OCI-LY7 (cell line): Measurements from ENCODE around the gene TAF7L.

Experiments
- EZH2phosphoT487 ChIP-seq: fragments of 200-600 bp; sonication (generic); IDR thresholded peaks from 2 replicates; pipeline ENCODE4 v1.6.1; 2018; ENCODE audit warnings: low read depth, borderline replicate concordance, mild to moderate bottlenecking, mixed run types, antibody characterized with exemption, low read length, moderate library complexity, mixed read lengths
- TF ChIP-seq, protein P1 (sequence below): fragments of 200-600 bp; sonication (generic); conservative IDR thresholded peaks from 2 replicates; pipeline ENCODE4 v1.5.1; 2014; ENCODE audit warnings: mild to moderate bottlenecking, antibody characterized with exemption, low read length, moderate library complexity, mixed read lengths

DNA sequence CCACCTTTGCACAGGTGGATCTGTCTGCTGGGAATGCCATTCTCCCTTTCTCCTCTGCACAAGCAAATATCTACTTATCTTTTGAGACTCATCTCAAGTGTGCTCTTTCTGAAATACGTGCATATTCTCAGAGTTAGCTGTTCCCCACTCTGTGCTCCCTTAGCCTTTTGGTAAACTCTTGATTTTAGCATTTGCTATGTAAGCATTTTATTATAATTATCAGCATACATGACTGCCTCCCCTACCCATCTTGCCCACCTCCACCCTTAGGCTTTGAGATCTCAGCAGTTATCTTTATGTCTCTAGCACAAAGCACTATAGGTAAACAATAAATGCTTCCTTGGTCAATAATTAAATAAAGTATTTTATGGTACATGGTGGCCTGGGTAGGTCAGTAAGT is 60.1 kb downstream of the TAF7L start:
- TF ChIP-seq, protein P1, sequence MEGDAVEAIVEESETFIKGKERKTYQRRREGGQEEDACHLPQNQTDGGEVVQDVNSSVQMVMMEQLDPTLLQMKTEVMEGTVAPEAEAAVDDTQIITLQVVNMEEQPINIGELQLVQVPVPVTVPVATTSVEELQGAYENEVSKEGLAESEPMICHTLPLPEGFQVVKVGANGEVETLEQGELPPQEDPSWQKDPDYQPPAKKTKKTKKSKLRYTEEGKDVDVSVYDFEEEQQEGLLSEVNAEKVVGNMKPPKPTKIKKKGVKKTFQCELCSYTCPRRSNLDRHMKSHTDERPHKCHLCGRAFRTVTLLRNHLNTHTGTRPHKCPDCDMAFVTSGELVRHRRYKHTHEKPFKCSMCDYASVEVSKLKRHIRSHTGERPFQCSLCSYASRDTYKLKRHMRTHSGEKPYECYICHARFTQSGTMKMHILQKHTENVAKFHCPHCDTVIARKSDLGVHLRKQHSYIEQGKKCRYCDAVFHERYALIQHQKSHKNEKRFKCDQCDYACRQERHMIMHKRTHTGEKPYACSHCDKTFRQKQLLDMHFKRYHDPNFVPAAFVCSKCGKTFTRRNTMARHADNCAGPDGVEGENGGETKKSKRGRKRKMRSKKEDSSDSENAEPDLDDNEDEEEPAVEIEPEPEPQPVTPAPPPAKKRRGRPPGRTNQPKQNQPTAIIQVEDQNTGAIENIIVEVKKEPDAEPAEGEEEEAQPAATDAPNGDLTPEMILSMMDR: no peak
- TF ChIP-seq EZH2phosphoT487: no peak
